Pulmonary artery endothelial cell (primary cell): Measurements from ENCODE around the gene REPS1. TPM values are rescaled to one million over a fixed set of nuclear protein-coding genes. Genes with fewer than 3 reads are reported as not detected.

Experiments used
- DNase-seq: peaks from one replicate; pipeline ENCODE4 v3.0.0-alpha.2; 2011; ENCODE audit warnings: low read depth, low spot score
- total RNA-seq: library from RNA; depleted of rRNA; stranded (reverse); fragments of >200 nt; gene quantifications from 2 replicates; pipeline ENCODE4 v1.2.3, GENCODE V29; 2014

The REPS1 gene
- total RNA-seq, 1 donor from 2014 or later = 35.6 TPM

- no peak for DNase-seq
Observed at GRCh38 chr6:138931660-138932059, 56.4 kb downstream of the REPS1 start.

GRCh38 chr6:138926579-138926978 lies 61.5 kb downstream of the REPS1 start:
- DNase-seq = no peak

DNA sequence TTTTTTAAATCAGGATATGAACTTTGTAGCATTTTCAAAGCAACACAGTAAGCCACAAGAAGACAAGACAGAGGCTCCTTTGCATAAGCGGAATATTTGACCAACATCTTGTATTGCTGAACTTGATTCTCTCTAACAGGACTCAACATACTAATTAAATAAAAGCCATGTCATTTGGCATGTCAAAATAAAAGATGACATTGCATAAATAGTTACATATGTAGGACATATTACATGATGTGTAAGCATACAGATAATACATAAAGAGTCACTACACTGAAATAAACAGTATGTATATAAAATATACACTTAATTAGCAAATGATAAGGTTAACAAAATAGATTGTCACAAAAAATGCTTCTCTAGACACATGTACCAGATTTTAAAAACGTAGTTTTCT lies 62.2 kb downstream of the REPS1 start:
- DNase-seq = no peak

DNA sequence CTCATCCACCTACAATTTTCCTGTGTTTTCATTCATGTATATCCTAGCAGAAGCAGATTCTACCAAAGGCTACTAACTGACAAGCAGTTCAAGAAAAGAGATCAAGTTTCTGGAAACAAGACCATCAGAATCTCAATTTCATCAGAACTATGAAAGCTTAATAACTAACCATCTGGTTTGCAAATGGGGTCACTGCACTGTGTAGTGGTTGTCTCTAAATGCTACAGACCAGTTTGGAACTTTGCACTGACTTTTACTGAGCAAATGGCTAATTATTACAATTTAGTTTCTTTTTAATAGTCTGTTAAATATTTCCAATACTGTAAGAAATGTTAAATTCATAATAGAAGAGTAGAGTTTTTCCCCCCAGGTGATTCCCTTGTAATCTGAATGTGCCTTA lies 64.5 kb downstream of the REPS1 start:
- DNase-seq = no peak

GRCh38 chr6:138920906-138921305 lies 67.1 kb downstream of the REPS1 start:
- peak; percentile 64 for DNase-seq

DNA sequence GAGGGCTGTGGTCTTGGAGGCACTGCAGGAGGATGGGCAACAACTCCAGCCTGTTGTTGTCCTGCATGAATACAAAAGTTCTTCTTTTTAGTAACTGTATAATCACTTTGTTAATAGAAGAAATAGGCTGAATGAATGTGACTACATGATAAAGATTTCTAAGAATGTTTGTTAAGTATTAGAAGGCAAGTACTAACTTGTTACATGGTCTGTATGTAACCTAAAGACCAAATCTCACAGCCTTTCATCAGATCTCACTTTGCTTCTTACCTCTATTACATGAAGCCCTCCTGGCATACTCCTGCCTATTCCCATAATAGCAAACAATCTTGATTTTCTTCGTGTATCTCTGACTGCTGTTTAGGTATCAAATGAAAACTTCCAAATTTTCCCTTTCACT lies 73.4 kb downstream of the REPS1 start:
- no peak for DNase-seq

GRCh38 chr6:138912308-138912707 lies 75.7 kb downstream of the REPS1 start:
- no peak for DNase-seq

- no peak for DNase-seq
Observed at GRCh38 chr6:138909975-138910374, 78.1 kb downstream of the REPS1 start.

GRCh38 chr6:138909511-138909910 lies 78.5 kb downstream of the REPS1 start:
- no peak for DNase-seq

DNA sequence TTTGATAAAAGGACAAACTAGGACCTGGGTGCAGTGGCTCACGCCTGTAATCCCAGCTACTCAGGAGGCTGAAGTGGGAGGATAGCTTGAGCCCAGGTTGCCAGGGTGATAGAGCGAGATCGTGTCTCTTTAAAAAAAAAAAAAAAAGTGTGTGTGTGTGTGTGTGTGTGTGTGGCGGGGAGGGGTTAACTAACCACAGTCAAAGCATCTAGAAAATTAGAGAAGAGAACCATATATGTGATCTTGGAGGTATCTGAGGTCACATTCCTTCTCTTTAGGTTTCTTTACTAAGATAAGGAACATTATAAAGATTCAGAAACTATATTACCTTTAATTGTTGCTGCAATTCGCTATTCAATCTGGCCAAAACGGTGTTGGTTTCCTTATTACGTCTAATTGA lies 80.9 kb downstream of the REPS1 start:
- no peak for DNase-seq

DNA sequence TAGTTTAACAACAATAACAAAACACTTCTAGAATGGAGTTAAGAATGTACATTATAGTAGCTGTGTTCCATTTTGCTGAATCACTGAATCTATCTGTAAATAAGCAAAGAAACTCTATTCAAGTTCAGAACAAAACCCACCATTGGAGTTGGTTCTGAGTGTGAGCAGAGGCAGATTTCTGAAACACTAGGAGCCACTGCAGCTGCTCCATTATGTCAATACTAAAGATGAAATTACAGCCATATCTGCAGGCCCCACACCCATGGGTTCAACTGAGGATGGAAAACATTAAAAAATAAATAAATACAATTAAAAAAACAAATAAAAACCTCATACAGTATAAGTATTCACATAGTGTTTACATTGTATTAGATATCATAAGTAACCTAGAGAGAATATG lies 91.0 kb downstream of the REPS1 start:
- no peak for DNase-seq

DNA sequence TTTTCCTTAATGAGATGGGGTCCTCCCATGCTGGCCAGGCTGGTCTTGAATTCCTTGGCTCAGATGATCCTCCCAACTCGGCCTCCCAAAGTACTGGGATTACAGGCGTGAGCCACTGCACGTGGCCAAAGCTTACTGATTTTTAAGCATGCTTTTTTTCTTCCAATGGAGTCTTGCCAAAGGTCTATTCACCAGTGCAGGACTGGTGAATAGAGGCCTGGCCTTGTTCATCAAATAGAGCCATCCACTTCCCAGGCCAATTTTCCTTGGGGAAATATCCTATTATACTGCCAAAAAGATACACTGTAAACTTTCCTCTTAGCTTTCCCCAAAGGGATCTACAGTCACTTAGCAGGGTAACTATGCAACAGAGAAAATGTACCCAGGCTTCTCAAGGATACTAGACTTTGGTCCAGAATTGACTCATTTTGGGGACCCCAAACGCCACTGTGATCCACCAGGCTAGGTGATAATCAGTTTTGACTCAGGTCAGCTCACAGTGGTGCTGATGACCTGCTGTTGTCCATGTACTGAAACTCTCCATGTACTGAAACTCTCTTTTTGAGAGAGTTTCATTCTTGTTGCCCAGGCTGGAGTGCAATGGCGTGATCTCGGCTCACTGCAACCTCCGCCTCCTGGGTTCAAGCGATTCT lies 91.8 kb downstream of the REPS1 start:
- no peak for DNase-seq

- DNase-seq = no peak
Observed at GRCh38 chr6:138891255-138891986, 96.6 kb downstream of the REPS1 start.

- DNase-seq = no peak
Observed at GRCh38 chr6:138885156-138885819, 102.8 kb downstream of the REPS1 start.

DNA sequence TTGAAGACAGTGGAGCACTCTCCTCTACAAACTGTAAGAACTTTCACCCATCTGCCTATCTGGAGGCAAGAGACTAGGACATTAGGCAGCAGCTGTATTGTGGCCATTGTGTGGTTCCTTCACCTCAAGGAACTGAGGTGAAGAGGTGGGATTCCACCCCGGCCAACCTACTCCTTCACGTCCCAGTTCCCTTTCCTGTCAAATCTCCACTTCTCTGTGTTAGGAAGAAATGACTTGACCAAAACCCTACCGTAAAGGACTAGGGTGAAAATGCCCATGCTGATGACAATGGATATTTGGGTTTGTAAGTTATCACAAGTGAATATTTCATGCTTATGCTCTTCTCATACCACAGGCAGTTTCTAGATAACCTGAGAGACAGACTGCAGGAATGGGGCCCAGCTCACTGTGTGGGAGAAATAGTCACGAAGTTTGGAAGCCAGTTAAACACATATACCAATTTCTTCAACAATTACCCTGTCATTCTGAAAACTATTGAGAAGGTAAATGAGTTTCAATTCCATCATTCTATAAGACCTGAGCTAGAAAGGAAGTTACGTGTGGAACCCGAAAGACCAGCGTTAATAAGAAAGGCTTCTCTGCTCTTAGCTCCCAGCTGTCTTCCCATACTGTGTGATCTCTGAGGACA lies 105.6 kb downstream of the REPS1 start:
- DNase-seq = no peak

- no peak for DNase-seq
Observed at GRCh38 chr6:138873191-138873590, 114.9 kb downstream of the REPS1 start.

DNA sequence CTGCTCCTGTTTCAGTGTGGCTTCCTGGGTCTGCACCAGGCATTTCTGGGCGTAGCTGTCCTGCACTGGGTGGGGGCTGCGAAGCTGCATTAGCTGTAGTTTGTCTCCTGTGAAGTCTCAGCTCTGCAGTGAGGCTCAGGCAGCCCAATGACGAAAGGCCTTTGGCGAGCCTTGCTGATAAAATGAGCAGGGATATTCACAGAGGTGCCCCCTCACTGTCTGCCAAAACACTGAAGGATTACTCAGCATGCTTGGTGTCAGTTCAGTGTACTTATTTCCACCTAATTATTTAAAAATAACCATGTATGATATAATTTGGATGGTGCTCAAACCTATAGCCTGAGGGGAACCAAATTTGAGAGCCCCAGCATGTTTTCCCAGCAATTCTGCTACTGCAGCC lies 118.7 kb downstream of the REPS1 start:
- no peak for DNase-seq

GRCh38 chr6:138868181-138868580 lies 119.9 kb downstream of the REPS1 start:
- DNase-seq = no peak

DNA sequence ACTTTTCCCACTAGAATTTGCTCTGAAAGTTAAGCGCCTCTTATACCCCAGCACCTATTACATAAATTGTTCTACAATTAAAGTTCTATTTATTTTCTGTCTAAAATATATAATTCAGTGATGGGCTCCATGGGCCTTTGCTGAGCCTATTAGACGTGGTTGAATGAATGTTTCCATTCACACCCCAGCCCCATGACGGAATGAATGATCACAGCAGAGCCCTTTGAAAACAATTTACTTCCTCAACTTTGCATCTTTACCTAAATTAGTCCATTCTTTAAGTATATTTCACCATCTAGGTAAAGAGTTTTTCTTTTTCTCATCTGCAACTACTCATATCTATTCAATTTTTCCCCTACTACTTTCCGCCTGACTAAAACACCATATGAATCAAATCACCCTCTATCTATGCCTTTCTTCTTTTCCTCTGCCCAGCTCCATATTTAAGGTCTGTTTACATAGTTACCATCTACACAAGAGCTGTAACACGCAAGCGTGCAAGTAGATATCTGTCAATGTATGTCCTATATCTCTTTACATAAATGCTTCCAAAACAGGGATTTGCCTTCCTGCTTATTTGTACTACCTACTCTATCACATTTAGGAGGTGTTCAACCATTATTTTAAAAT lies 122.5 kb downstream of the REPS1 start:
- no peak for DNase-seq

GRCh38 chr6:138864343-138864890 lies 123.6 kb downstream of the REPS1 start:
- DNase-seq = no peak

DNA sequence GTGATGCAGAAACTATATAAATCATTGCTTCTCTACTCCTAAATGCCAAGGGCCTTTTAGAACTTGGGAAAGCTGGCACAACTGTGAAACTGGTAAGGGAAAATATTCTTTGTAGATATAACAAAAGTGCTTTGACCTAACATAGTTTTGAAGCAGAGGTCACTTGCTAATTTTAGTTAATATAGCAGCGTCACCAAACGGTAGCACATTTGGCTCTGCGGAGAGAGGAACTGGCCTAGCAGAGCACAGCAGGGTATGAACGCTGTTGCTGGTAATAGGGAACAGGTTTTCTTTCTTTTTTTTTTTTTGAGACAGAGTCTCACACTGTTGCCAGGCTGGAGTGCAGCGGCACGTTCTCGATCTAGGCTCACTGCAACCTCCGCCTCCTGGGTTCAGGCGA lies 124.7 kb downstream of the REPS1 start:
- no peak for DNase-seq
